GM10266 (cell line): ENCODE results near the gene ZXDB.
"Not testable (repeated sequence)": the region's sequence is repeated elsewhere in the genome, so short reads cannot be mapped to it uniquely, and the experiment has no call there.

Experiments
- DNase-seq: peaks from one replicate; pipeline ENCODE4 v3.0.0; 2012; ENCODE audit errors: extremely low spot score
- TF ChIP-seq, protein P1 (sequence below): IDR thresholded peaks from 2 replicates; pipeline ENCODE4 v1.5.1; 2012; ENCODE audit warnings: mild to moderate bottlenecking, low read depth; ENCODE audit not compliant: control insufficient read depth, insufficient read depth; ENCODE audit errors: missing control alignments

ZXDB gene

DNA sequence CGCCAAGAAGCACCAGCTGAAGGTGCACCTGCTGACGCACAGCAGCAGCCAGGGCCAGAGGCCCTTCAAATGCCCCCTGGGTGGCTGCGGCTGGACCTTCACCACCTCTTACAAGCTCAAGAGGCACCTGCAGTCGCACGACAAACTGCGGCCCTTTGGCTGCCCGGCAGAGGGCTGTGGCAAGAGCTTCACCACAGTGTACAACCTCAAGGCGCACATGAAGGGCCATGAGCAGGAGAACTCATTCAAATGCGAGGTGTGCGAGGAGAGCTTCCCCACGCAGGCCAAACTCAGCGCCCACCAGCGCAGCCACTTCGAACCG, 1.0 kb downstream of the ZXDB start:
- TF ChIP-seq, protein P1, sequence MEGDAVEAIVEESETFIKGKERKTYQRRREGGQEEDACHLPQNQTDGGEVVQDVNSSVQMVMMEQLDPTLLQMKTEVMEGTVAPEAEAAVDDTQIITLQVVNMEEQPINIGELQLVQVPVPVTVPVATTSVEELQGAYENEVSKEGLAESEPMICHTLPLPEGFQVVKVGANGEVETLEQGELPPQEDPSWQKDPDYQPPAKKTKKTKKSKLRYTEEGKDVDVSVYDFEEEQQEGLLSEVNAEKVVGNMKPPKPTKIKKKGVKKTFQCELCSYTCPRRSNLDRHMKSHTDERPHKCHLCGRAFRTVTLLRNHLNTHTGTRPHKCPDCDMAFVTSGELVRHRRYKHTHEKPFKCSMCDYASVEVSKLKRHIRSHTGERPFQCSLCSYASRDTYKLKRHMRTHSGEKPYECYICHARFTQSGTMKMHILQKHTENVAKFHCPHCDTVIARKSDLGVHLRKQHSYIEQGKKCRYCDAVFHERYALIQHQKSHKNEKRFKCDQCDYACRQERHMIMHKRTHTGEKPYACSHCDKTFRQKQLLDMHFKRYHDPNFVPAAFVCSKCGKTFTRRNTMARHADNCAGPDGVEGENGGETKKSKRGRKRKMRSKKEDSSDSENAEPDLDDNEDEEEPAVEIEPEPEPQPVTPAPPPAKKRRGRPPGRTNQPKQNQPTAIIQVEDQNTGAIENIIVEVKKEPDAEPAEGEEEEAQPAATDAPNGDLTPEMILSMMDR, result peak; percentile 20
- DNase-seq, result not testable (repeated sequence)

DNA sequence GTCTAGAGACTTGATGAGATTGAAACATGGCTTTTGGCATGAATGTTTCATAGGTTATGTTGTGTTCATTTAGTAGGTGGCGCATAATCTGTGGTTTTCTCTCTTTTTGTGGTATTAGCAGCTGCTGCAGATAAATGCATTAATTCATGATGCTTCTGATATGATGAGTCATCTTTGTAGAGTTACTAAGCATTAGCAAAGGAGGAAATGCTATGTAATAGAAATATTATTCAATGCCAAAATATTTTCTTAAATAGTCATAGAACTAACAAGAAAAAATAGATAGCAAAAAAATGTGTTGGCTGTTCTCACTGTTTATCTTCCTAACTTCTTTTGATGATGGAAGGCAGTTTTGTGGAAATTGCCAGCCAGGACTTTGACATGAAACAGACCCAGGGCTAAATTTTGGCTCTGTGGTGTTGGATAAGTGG, 3.6 kb downstream of the ZXDB start:
- DNase-seq, result no peak
- TF ChIP-seq, protein P1, result no peak

DNA sequence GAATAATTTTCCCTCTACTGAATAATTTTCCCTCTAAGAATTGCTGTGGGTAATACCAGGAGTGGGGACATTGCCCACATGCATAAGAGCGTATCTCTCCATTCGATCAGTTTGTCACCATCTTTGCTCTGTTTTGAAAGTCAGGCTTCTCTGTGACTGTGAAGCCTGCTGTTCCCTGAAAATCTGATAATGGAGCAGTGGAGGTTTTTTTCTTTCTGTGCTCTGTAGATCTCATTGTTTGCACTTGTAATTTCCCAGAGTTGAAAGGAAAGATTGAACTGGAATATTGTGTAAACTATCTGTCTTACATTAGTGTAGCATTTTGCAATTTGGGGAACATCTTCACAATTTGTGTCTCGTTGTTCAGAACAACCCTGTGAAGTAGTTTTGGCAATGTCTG, 4.3 kb downstream of the ZXDB start:
- DNase-seq, result no peak
- TF ChIP-seq, protein P1, result no peak

DNA sequence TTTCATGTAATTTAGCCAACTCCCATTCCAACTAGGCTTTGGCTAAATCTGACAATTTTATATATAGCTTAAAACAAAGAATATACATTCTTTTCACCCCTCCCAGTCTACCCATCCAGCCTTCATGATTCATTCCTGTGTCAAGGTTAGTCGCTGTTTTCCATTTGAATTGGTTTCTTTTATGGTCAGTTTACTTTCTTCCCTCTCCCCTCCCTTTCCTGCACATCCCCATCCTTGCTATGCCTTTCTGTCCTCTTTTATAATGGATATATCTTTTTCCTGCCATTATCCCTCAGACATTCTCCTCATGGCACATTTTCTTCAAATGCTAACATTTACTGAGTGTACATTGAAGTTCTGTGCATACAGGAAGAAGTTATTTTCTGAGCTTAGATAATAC, 4.7 kb downstream of the ZXDB start:
- TF ChIP-seq, protein P1, result no peak
- no peak for DNase-seq

GRCh38 chrX:57607295-57608187, 15.7 kb downstream of the ZXDB start:
- no peak for DNase-seq
- TF ChIP-seq, protein P1, result no peak

- DNase-seq, result not testable (repeated sequence)
These were observed 21.5 kb downstream of the ZXDB start for GRCh38 chrX:57613351-57613750.

- not testable (repeated sequence) for DNase-seq
These were observed 37.6 kb downstream of the ZXDB start for GRCh38 chrX:57629438-57629837.

- DNase-seq, result no peak
- TF ChIP-seq, protein P1, result no peak
These were observed 48.8 kb downstream of the ZXDB start for GRCh38 chrX:57640674-57641016.
